GM19463 (cell line): ENCODE measurements around the gene DEFB123.

Source experiments
- ATAC-seq: cut with Tn5 transposase; IDR thresholded peaks from one replicate; pipeline ENCODE4 v1.9.1; 2021; ENCODE audit warnings: mild to moderate bottlenecking, moderate library complexity; ENCODE audit not compliant: unreplicated experiment

DEFB123 gene

DNA sequence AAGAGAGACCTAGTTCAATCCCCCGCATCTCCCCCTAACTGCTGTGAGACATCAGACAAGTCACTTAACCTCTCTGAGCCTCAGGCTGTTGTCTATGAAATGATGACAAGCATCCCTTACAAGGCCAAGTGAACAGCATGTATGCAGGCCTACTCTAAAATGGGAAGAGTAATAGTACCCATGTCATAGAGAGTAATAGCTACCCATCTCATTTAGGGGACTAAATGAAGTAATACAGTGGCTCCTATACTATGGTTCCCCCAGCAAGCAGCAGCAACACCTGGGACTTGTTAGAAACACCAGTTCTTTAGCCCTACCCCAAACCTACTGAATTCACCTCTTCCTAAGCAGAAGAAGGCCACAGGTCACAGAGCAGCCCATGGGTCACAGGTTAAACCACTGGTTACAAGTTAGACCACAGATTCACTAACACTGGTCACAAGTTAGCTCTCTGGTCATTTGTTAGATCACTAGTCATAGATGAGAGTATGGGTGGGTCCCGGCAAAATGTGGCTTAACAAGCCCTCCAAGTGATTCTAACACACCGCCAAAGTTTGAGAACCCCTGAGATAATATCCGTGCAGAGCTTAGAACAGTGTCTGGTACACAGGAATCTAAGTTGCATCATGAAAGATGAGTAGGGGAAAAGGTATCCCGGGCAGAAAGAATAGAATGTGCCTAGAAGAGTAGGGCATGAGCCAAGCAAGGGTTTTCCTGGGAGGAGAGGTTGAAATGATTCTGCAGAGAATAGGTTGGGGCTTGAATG lies 33.1 kb downstream of the DEFB123 start:
- ATAC-seq = peak; percentile 22

DNA sequence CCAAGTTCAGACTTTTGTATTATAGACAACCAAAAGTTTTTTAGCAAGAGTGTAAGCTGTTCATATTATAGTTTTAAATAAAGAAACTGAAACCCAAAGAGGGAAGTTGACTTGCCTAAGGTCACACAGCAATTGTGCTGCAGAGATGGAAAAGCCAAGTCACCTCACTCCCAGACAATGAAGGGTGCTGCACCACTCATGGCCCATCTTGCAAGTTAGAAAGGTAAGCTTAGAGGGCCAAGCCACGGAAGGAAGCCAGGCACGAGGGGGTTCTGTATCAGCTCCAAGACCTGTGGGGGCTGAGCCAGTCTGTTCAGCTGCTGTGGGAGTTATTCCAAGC lies 33.6 kb downstream of the DEFB123 start:
- ATAC-seq = peak; percentile 73

DNA sequence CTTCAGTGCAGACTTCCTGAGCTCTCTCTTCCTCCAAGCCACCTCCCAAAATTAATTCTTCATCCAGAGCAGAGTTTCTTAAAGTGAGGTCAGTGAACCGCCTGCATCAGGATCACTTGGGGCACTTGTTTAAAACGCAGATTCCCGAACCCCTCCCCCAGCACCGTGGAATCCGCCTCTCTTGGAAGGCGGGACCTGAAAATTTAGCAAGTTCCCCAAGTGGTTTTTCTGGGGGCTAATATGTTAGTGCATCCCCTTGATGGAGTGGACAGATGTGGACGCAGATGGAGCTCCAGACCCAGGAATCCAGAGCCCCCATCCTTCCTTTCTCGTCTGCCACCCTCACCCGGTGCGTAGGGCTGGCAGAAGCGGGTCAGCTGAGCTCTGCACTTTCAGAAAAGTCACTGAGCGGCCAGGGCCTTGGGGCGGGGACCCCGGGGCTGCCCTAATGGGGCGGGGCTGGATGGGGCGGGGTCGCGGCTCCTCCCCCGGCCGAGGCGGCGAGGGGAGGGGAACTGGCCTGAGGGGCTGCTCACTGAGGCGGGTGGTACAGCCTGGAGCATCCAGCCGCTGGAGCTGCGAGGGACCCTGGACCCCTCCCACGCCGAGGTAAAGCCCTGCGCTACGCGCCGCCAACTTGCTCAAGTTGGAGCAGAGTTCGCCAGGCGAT lies 34.5 kb downstream of the DEFB123 start, which contains the start of the genes DEFB124 and REM1:
Gene DEFB124, minus strand, starts transcription at position 370 of the 670 bp plus-strand sequence. CDS start 2,114 bp downstream, outside the sequence.
Gene REM1, plus strand, starts transcription at position 531 of the 670 bp plus-strand sequence. CDS start 1,158 bp downstream, outside the sequence.
- no peak for ATAC-seq

DNA sequence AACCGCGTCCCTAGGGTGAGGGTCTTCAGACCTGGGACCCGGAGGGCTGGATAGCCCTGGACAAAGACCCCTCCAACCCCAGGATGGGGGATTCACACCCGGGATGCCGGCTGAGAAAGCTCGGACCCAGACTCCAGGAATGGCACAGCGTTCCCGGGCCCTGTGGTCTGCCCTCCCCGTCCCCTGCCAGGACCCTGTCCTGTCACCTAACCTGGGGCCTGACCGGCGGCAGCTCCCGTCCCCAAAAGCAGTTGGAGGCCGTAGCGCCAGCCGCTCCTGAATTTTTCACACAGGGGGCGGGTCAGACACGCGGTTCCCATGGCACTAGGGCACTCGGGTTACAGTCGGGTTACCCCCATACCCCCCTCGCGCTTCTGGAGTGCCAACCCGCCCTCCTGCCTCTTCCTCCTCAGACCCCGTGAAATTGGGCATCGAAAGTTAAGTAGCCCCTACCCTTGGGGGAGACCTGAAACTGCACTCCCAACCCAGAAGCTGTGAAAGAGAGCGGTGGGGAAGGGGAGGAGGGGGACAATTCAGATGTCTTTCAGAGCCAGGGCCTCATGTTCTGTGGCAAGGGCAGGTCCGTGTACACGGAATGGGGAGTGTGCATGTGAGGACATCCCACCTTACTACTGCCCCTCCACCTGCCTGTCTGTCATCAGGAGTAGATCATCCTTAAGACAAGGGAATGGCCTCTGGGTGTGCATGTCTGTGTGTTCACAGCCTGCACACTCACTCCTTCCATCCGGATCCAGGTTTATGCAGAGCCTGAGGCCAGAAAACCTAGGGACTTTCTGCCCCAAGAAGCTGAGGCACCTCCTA lies 35.3 kb downstream of the DEFB123 start:
- ATAC-seq = no peak

DNA sequence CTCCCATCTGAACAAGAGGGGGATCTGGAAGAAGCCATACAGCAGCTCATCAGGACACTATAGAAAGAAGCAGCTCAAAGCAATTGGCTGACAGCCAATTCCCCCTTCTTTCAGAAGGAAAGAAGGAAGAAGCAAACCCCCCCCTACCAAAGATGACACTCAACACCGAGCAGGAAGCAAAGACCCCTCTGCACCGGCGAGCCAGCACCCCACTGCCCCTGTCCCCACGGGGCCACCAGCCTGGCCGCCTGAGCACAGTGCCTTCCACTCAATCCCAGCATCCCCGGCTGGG lies 35.8 kb downstream of the DEFB123 start:
- no peak for ATAC-seq

DNA sequence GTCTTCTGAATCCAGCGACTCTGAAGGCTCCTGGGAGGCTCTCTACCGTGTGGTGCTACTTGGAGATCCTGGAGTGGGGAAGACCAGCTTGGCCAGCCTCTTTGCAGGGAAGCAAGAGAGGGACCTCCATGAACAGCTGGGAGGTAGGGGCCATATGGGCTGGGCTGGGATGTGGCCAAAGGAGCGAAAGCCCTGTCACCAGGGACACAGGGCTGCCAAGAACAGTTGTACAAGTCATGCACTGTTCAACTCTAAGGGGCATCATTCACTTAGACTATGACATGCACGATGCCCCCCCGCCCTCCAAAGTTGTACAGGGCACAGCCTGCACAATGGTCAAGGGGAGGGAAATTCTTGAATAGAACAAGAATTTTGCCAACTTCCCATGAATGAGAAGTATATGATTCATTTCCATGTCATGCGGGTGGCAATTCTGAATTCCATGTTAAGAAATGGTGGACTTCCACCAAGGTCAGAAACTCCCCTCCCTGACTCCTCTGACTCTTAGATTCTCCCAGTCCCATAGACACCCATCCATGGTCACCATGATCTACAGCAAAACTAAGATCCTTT lies 36.3 kb downstream of the DEFB123 start:
- no peak for ATAC-seq

DNA sequence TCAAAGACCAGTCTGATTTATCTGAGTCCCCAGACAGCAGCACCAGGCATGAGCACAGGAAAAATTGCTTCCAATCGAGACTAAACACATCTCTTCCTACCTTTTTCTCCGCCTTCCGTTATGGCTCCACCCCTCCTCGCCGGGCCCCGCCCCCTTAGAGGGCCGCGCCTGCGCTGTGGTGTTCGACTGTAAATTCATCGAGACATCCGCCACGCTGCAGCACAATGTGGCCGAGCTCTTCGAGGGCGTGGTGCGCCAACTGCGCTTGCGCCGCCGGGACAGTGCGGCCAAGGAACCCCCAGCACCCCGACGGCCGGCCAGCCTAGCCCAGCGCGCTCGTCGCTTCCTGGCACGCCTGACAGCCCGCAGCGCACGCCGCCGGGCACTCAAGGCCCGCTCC lies 43.6 kb downstream of the DEFB123 start:
- no peak for ATAC-seq

DNA sequence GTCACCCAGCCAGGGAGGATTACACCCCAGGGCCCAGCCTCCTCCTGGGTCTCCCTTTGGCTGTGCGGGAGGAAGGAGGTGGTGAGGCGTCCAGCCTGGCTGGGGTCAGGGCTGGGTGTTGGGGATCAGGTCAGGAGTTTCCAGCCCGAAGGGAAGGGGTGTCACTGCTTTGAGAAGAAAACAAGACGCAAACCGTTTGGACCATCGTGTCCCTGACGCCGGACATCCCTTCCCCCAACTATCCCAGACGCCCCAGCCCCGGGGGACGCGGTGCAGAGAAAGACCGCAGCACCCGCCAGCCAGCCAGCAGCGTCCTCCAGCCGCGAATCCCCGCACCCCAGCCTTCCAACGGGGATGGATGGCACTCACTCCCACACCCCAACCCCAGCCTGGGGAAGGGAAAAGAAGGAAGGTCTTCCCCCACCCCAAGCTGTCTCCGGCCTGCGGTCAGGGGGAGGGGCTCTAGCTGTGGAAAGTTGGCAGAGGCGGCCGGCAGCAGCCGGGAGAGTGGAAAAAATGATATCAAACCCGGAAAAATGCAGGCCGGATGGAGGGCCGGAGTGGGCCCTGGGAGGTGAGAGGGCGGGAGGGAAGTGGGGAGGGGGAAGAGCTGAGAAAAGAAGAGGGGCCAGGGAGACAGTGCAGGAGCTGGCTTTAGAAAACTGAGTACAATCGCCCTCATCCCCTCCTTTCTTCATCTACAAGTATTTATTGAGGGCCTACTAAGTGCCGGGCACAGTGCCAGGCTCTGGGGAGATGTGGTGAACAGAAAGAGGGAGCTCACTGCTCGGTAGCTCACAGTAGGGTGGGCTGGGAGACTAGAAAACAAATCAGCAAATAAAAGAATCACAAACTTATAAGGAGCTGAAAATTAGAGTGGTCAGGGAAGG lies 45.3 kb downstream of the DEFB123 start:
- no peak for ATAC-seq

DNA sequence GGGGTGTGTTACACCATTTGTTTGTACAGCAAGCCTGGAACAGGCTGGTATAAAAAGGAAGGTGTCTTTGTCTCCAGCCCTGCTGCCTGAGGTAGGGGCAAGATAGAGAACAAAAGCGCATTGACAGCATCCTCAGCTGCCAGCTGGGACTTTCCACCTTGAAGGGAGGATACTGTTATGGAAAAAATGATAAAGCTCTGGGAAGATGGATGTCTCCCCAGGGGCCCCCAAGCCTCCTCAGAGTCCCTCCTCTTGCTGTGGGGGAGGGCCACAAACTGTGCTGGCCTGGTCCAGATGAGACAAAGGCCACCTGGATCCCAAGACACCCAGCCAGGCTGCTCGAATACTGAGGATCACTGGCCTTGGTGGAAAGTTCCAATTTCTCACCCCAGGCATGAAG lies 47.7 kb downstream of the DEFB123 start:
- no peak for ATAC-seq

DNA sequence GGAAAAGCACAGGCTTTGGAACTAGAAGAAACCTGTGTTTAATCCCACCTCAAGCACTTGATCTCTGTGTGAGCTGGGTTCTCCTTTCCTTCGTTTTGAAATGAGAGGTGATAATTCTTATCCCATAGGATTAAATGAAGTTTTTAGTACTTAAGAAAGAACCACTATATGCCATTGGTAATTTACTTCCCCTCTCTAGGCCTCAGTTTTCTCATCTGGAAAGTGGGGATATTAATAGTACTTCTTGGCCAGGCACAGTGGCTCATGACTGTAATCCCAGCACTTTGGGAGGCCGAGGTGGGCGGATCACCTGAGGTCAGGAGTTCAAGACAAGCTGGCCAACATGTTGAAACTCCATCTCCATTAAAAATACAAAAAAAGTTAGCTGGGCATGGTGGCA lies 48.7 kb downstream of the DEFB123 start:
- no peak for ATAC-seq

DNA sequence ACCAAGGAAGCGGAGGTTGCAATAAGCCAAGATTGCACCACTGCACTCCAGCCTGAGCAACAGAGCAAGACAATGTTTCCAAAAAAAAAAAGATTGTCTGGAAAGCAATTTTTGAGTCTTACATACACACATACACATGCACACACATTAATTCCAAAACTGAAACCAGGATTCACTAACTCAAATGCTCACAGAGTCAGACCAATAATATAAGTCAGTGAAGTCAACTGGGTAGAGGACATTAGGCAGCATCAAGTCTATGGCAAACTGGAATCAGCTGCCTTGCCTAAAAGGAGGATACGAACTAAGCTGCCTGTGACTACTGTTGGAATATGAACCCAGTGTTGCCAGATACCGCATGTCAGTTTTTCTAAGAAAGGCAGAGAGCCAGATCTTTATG lies 50.3 kb downstream of the DEFB123 start:
- ATAC-seq = no peak

DNA sequence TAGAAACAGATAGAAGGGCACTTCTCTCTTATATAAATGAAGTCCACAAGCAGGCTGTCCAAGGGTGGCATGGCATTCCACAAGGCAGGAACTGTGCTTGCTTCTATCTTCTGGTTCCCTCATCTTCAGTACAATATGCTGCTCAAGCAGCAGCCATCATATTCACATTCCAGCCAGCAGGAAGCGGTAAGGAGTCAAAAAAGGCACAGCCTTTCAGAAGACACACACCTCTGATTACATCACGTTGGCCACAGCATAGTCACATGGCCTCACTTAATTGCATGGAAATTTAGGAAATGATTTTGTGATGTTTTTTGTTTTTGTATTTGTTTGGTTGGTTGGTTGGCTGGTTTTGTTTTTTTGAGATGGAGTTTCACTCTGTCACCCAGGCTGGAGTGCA lies 53.7 kb downstream of the DEFB123 start:
- no peak for ATAC-seq

DNA sequence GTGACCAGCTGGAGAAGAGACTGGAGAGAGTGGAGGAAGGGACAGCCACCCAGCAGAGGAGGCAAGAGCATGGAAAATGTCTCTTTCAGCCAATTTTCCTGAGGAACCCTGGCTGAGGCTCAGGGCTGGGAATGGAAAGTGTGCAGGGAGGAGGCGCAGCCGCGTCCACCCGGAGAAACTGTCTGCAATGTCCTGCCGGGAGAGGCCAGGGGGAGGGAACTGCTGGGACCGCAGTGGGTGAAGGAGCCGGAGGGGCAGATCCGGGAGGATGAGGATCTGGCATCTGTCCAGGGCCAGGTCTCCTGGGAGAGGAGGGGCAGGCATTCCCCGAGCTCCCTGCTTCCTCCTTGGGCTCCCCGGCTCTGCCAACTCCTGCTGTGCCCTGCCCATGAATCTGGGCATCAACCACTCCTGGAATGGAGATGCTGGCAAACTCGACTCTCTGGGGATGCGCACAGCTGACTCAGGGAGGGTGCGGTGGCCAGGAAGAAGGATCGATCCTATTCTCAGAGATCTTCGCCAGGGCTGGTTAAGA lies 56.4 kb downstream of the DEFB123 start:
- no peak for ATAC-seq

DNA sequence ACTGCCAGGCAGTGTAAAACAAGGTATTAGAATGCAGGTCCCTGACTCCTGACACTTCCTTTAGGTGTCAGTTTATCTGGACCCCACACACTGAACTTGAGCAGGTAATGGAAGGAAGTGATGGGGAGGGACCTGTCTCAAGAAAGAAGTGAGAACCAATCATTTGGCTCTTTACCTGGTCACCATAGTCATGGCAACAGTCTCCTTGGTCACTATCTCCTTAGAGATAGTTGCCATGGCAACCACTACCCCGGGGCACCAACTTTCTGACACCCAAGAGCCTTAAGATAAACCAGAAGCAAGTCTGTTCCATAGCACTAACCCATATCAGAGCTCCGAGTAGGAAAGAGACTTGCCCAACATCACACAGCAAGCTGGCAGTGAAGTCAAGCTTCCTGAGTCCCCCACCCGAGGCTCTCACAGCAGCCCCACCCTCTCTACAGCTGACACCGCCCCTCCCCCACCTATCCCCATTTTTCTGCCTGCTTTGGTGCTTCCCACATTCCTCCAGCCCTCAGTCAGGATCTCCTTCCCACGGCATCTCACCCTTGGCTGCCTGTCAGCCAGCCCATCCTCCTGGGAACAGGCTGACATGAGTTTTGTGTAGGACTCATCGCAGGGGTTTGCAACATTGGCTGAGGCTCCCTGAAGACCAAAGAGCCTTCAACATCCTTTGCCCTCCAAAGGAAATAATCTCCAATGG lies 57.6 kb downstream of the DEFB123 start:
- ATAC-seq = no peak
